ENCODE results near the gene ERC1. TPM values are rescaled to one million over a fixed set of nuclear protein-coding genes. Genes with fewer than 3 reads are reported as not detected.

The ERC1 gene
- total and polyA plus RNA-seq, 7 donors, result 5.4 to 97.8 (median 34.6) TPM

DNA sequence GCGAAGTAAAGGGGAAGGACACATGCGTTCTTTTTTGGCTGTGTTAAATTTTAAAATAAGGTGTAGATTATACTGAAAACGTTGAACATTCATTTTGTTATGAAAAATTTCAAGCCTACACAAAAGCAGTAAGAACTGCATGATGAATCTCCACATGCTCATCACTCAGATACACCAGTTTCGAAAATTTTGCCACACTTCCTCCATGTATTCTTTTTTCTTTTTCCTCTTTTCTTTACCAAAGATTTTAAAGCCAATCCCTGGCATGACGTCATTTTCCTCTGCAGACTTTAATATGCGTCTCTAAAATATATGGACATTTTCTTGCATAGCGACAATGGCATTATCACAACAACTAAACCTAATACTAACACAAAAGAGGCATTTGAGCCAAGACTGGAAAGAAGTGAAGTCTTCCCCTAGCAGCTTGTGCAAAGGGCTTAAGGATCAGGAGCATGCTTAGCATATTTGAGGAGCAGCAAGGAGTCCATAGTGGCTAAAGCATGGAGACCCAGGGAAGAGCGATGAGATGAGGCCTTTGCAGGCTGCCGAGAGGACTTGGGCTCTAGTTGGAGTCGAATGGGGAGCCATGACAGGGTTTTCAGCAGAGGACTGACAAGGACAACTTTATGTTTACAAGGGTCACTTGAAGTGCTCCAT lies 111.9 kb downstream of the ERC1 start:
- no peak overlapping the region for H3K4me3 ChIP-seq
- H3K36me3 ChIP-seq, result peaks cover 0 to 3% (median 0%) of the 10 kb centered on the region in 4 donors
- intact Hi-C loops (cut with DNase I), result no loop called here
- H3K27me3 ChIP-seq, result no peaks in the 10 kb centered on the region
- H3K9me3 ChIP-seq, result no peaks in the 10 kb centered on the region
- DNase-seq, result no peak
- WGBS, 2 donors, result 87 to 93% methylated on average over 10 of the region's 10 CpGs
- H3K4me1 ChIP-seq, result peaks cover 0 to 9% (median 2%) of the 10 kb centered on the region in 4 donors
- TF ChIP-seq POLR2AphosphoS5 (IDR thresholded peaks at IDR 0.05), result no peak
- TF ChIP-seq, protein P1, sequence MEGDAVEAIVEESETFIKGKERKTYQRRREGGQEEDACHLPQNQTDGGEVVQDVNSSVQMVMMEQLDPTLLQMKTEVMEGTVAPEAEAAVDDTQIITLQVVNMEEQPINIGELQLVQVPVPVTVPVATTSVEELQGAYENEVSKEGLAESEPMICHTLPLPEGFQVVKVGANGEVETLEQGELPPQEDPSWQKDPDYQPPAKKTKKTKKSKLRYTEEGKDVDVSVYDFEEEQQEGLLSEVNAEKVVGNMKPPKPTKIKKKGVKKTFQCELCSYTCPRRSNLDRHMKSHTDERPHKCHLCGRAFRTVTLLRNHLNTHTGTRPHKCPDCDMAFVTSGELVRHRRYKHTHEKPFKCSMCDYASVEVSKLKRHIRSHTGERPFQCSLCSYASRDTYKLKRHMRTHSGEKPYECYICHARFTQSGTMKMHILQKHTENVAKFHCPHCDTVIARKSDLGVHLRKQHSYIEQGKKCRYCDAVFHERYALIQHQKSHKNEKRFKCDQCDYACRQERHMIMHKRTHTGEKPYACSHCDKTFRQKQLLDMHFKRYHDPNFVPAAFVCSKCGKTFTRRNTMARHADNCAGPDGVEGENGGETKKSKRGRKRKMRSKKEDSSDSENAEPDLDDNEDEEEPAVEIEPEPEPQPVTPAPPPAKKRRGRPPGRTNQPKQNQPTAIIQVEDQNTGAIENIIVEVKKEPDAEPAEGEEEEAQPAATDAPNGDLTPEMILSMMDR (IDR thresholded peaks at IDR 0.05), result no peak
- no peak for TF ChIP-seq EP300 (IDR thresholded peaks at IDR 0.05)
- TF ChIP-seq POLR2A (IDR thresholded peaks at IDR 0.05), result no peak
- no peak overlapping the region for H3K27ac ChIP-seq

GRCh38 chr12:1103632-1104031 lies 112.6 kb downstream of the ERC1 start:
- Histone ChIP-seq H3K4me1 (peaks cover 0 to 5% (median 2%) of the 10 kb centered on the region in 4 donors), H3K4me3 (no peak overlapping the region), H3K9me3 (no peaks in the 10 kb centered on the region), H3K36me3 (peaks cover 0 to 3% (median 0%) of the 10 kb centered on the region in 4 donors), H3K27ac (no peak overlapping the region), H3K27me3 (no peaks in the 10 kb centered on the region)
- intact Hi-C loops (cut with DNase I), result no loop called here
- TF ChIP-seq POLR2A (IDR thresholded peaks at IDR 0.05), result no peak
- TF ChIP-seq, protein P1 (IDR thresholded peaks at IDR 0.05), result no peak
- TF ChIP-seq POLR2AphosphoS5 (IDR thresholded peaks at IDR 0.05), result no peak
- TF ChIP-seq EP300 (IDR thresholded peaks at IDR 0.05), result no peak
- no peak for DNase-seq
- 93 to 98% methylated on average over 3 of the region's 3 CpGs for WGBS, 2 donors

DNA sequence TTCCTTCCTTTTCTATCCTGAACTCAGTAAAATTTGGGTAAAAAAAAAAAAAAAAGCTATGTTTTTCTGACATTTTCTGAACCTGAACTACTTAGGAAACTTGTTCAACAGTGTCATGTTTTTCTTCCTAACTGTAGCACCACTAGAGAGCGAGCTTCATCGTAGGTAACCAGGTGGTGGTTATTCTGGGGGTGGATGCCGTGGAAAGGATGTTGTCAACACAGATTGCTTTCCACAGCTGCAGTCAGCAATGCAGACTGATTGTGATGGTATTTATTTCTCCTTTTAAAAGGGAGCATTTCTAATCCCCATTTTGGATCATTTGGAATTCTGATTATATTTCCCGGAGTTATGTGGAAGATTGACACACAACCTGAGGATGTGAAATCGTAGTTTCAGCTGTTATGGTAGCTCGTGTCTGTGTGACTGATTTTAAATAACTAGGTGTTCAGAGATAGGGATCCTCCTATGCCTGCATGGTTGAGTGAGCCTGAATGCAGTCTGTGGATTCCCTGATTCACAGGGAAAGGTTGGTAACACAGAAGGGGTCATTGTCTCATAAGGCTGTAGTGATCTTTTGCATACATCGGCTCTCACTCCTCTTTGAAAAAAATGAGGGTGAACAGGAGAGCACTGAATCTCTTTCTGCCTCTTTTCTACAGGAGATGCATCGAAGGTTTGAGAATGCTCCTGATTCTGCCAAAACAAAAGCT lies 113.2 kb downstream of the ERC1 start:
- intact Hi-C loops (cut with DNase I), result no loop called here
- 83 to 93% methylated on average over 8 of the region's 8 CpGs for WGBS, 2 donors
- no peak for DNase-seq
- Histone ChIP-seq H3K4me3 (no peak overlapping the region), H3K27ac (no peak overlapping the region), H3K27me3 (no peaks in the 10 kb centered on the region), H3K9me3 (no peaks in the 10 kb centered on the region), H3K4me1 (peaks cover 0 to 5% (median 0%) of the 10 kb centered on the region in 4 donors), H3K36me3 (peaks cover 0 to 3% (median 0%) of the 10 kb centered on the region in 4 donors)
- TF ChIP-seq, protein P1 (IDR thresholded peaks at IDR 0.05), result no peak
- TF ChIP-seq POLR2A (IDR thresholded peaks at IDR 0.05) (no peak), EP300 (IDR thresholded peaks at IDR 0.05) (no peak), POLR2AphosphoS5 (IDR thresholded peaks at IDR 0.05) (no peak)

DNA sequence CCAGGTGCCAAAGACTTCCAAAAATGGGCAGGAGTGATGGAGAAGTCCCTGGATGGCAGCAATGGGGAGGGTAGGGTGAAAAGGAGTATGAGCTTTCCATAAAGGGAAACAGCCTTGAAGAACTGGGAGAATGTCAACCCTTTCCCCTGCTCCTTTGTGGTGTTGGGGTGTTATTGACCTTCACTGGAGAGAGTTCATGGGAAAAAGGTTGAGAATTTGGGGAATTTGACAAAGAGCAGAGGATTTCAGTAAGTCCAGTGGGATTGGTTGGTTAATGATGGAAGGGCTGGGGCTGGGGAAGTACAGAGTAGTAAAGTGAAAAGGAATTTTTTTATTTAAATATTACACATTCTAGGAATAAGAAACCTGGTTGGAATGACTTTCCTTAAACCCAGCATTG lies 116.6 kb downstream of the ERC1 start:
- no peak for DNase-seq
- peaks cover 0 to 5% (median 0%) of the 10 kb centered on the region in 4 donors for H3K4me1 ChIP-seq
- intact Hi-C loops (cut with DNase I), result no loop called here
- no peaks in the 10 kb centered on the region for H3K27me3 ChIP-seq
- peaks cover 0 to 25% (median 0%) of the 10 kb centered on the region in 4 donors for H3K36me3 ChIP-seq
- H3K4me3 ChIP-seq, result no peak overlapping the region
- no peaks in the 10 kb centered on the region for H3K9me3 ChIP-seq
- no peak overlapping the region for H3K27ac ChIP-seq
- TF ChIP-seq POLR2A (IDR thresholded peaks at IDR 0.05) (no peak), POLR2AphosphoS5 (IDR thresholded peaks at IDR 0.05) (no peak), EP300 (IDR thresholded peaks at IDR 0.05) (no peak)
- TF ChIP-seq, protein P1 (IDR thresholded peaks at IDR 0.05), result no peak
